Effector memory CD4-positive, alpha-beta T cell (primary cell): Measurements from ENCODE around the gene XPNPEP2.

Experiments
- DNase-seq, 3 donors: peaks; one replicate each; pipeline ENCODE4 v3.0.0-alpha.2; 2020
- H3K27ac ChIP-seq: 2 replicates; pipeline ENCODE4 v1.7.0; 2013; ENCODE audit warnings: mild to moderate bottlenecking, low read length, moderate library complexity; ENCODE audit not compliant: insufficient read depth, poor library complexity, severe bottlenecking
- H3K27me3 ChIP-seq: replicated peaks from 2 replicates; pipeline ENCODE4 v1.7.0; 2013; ENCODE audit warnings: mild to moderate bottlenecking, low read length; ENCODE audit not compliant: insufficient read depth, control insufficient read depth, poor library complexity, severe bottlenecking
- H3K36me3 ChIP-seq: 2 replicates; pipeline ENCODE4 v1.7.0; 2013; ENCODE audit warnings: mild to moderate bottlenecking, low read length, moderate library complexity; ENCODE audit not compliant: control insufficient read depth, insufficient read depth
- H3K4me1 ChIP-seq: 2 replicates; pipeline ENCODE4 v1.7.0; 2013; ENCODE audit warnings: low read length, mild to moderate bottlenecking; ENCODE audit not compliant: control insufficient read depth, insufficient read depth, poor library complexity, severe bottlenecking
- H3K4me3 ChIP-seq: 2 replicates; pipeline ENCODE4 v1.7.0; 2013; ENCODE audit warnings: low read length, low read depth, mild to moderate bottlenecking; ENCODE audit not compliant: insufficient read depth, poor library complexity, severe bottlenecking
- H3K9me3 ChIP-seq: 2 replicates; pipeline ENCODE4 v1.7.0; 2013; ENCODE audit warnings: mild to moderate bottlenecking, low read length, moderate library complexity; ENCODE audit not compliant: control insufficient read depth

Gene XPNPEP2

GRCh38 chrX:129698150-129698549, 40.6 kb upstream of the XPNPEP2 start:
- Histone ChIP-seq H3K27me3 (no peaks in the 10 kb centered on the region), H3K27ac (no peak overlapping the region)

GRCh38 chrX:129700536-129700935, 38.2 kb upstream of the XPNPEP2 start:
- Histone ChIP-seq H3K36me3 (no peaks in the 10 kb centered on the region), H3K4me1 (no peaks in the 10 kb centered on the region), H3K4me3 (no peak overlapping the region), H3K27me3 (no peaks in the 10 kb centered on the region), H3K9me3 (no peaks in the 10 kb centered on the region), H3K27ac (no peak overlapping the region)
- DNase-seq = no peak

More at GRCh38 chrX:129698150-129698549, 40.6 kb upstream of the XPNPEP2 start:
- H3K4me3 ChIP-seq = no peak overlapping the region
- no peaks in the 10 kb centered on the region for H3K36me3 ChIP-seq
- no peak for DNase-seq
- H3K4me1 ChIP-seq = no peaks in the 10 kb centered on the region
- H3K9me3 ChIP-seq = no peaks in the 10 kb centered on the region

- Histone ChIP-seq H3K27ac (no peak overlapping the region), H3K36me3 (no peaks in the 10 kb centered on the region)
Measured at GRCh38 chrX:129701624-129702069, 37.1 kb upstream of the XPNPEP2 start.

GRCh38 chrX:129704491-129704890, 34.3 kb upstream of the XPNPEP2 start:
- Histone ChIP-seq H3K4me1 (no peaks in the 10 kb centered on the region), H3K27ac (no peak overlapping the region), H3K9me3 (no peaks in the 10 kb centered on the region), H3K36me3 (no peaks in the 10 kb centered on the region), H3K27me3 (no peaks in the 10 kb centered on the region), H3K4me3 (no peak overlapping the region)
- DNase-seq = no peak

More at GRCh38 chrX:129701624-129702069, 37.1 kb upstream of the XPNPEP2 start:
- Histone ChIP-seq H3K27me3 (no peaks in the 10 kb centered on the region), H3K9me3 (no peaks in the 10 kb centered on the region), H3K4me1 (no peaks in the 10 kb centered on the region), H3K4me3 (no peak overlapping the region)
- no peak for DNase-seq

GRCh38 chrX:129705377-129705925, 33.3 kb upstream of the XPNPEP2 start:
- no peaks in the 10 kb centered on the region for H3K27me3 ChIP-seq
- H3K36me3 ChIP-seq = no peaks in the 10 kb centered on the region
- H3K4me3 ChIP-seq = no peak overlapping the region

GRCh38 chrX:129705988-129706387, 32.8 kb upstream of the XPNPEP2 start:
- H3K27ac ChIP-seq = no peak overlapping the region
- no peak overlapping the region for H3K4me3 ChIP-seq
- no peaks in the 10 kb centered on the region for H3K9me3 ChIP-seq
- no peaks in the 10 kb centered on the region for H3K27me3 ChIP-seq
- no peaks in the 10 kb centered on the region for H3K36me3 ChIP-seq
- DNase-seq = no peak
- H3K4me1 ChIP-seq = no peaks in the 10 kb centered on the region

More at GRCh38 chrX:129705377-129705925, 33.3 kb upstream of the XPNPEP2 start:
- H3K9me3 ChIP-seq = no peaks in the 10 kb centered on the region
- no peak overlapping the region for H3K27ac ChIP-seq
- H3K4me1 ChIP-seq = no peaks in the 10 kb centered on the region
- no peak for DNase-seq

GRCh38 chrX:129706400-129707072, 32.2 kb upstream of the XPNPEP2 start:
- H3K36me3 ChIP-seq = no peaks in the 10 kb centered on the region
- no peaks in the 10 kb centered on the region for H3K4me1 ChIP-seq
- H3K27ac ChIP-seq = no peak overlapping the region
- no peak overlapping the region for H3K4me3 ChIP-seq
- no peaks in the 10 kb centered on the region for H3K27me3 ChIP-seq
- no peaks in the 10 kb centered on the region for H3K9me3 ChIP-seq
- no peak for DNase-seq

GRCh38 chrX:129714581-129714980, 24.2 kb upstream of the XPNPEP2 start:
- no peaks in the 10 kb centered on the region for H3K36me3 ChIP-seq
- no peak overlapping the region for H3K4me3 ChIP-seq
- H3K9me3 ChIP-seq = no peaks in the 10 kb centered on the region
- no peak for DNase-seq
- no peaks in the 10 kb centered on the region for H3K4me1 ChIP-seq
- no peak overlapping the region for H3K27ac ChIP-seq
- no peaks in the 10 kb centered on the region for H3K27me3 ChIP-seq

- Histone ChIP-seq H3K4me3 (no peak overlapping the region), H3K27ac (no peak overlapping the region), H3K4me1 (no peaks in the 10 kb centered on the region), H3K36me3 (no peaks in the 10 kb centered on the region), H3K9me3 (no peaks in the 10 kb centered on the region), H3K27me3 (no peaks in the 10 kb centered on the region)
- no peak for DNase-seq
Measured at GRCh38 chrX:129716507-129716906, 22.3 kb upstream of the XPNPEP2 start.

GRCh38 chrX:129717892-129718291, 20.9 kb upstream of the XPNPEP2 start:
- no peaks in the 10 kb centered on the region for H3K36me3 ChIP-seq
- DNase-seq = no peak
- no peak overlapping the region for H3K27ac ChIP-seq
- H3K4me3 ChIP-seq = no peak overlapping the region
- H3K9me3 ChIP-seq = no peaks in the 10 kb centered on the region
- H3K4me1 ChIP-seq = no peaks in the 10 kb centered on the region
- no peaks in the 10 kb centered on the region for H3K27me3 ChIP-seq
